Astrocyte (in vitro differentiated cells and primary cell): Measurements from ENCODE around the gene PTK7.

Experiments
- CTCF ChIP-seq: IDR thresholded peaks from 2 replicates; pipeline ENCODE4 v1.5.1; 2011; ENCODE audit warnings: low read depth, mild to moderate bottlenecking, inconsistent platforms, low read length, moderate library complexity; ENCODE audit not compliant: insufficient read depth
- EZH2 ChIP-seq: IDR thresholded peaks from 2 replicates; pipeline ENCODE4 v1.6.1; 2012; ENCODE audit warnings: mild to moderate bottlenecking, low read length, inconsistent platforms; ENCODE audit not compliant: insufficient read depth

- TF ChIP-seq CTCF = no peak
- no peak for TF ChIP-seq EZH2
These were observed 100.3 kb downstream of the PTK7 start for GRCh38 chr6:43176423-43176786.
